ENCODE data around the gene RRM2.
"Not testable (repeated sequence)": the region's sequence is repeated elsewhere in the genome, so short reads cannot be mapped to it uniquely, and the experiment has no call there.

The RRM2 gene

DNA sequence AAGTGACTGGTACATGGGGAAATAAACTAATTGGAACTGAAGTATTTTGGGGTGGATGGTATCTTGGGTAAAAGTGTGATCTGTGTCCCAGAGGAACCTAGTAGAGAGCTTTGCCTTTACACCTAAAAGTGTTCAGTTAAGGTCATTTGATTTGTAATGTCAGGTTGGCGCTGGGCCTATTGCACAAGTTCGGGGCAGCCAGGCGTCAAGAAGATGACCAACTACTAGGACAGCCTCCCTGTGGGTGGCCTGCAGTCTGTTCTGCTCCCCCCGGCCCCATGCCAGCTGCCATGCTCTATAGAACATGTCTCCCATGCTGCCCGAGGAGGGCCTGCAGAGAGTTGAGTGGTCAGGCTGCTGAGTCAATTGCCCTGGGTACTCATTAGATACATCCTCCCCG, 10.1 kb downstream of the RRM2 start:
- DNase-seq = no peak

- no peak for DNase-seq
These were observed 10.6 kb downstream of the RRM2 start for GRCh38 chr2:10132996-10133647.

DNA sequence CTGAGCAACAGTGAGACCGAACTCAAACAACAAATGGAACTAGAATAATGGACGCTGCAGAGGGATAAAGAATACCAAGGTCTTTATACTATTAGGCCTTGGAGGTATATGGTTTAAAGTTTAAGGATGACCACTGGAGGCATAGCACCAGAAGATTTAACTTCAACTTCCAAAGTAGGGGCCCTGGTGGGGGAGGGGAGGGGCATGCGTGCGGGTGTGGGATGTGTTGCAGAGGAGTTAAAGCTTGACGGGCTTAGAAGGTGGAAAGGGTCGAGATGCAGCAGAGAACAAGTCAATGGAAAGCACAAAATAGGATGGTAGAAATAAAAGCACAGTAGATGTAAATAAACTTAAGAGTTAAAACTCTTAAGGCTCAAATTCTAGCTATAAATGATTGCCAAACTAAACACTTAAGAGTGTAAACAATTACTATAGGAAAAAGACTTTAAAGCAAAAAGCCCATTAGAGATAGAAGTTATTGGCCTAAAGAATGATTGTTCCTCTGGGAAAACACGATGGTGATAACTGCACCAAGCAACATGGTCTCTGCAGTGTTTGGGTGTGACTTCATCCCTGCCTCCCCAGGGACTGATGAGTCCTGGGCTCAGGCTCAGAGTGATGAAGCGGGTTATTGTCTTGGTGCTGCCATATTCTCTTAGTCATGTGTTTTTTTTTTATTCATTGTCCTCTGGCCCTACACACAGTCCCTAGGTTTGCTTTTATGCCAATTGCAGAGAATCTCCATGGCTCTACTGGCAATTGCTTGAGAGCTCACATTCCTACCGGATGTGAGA, 13.0 kb downstream of the RRM2 start:
- DNase-seq = no peak

DNA sequence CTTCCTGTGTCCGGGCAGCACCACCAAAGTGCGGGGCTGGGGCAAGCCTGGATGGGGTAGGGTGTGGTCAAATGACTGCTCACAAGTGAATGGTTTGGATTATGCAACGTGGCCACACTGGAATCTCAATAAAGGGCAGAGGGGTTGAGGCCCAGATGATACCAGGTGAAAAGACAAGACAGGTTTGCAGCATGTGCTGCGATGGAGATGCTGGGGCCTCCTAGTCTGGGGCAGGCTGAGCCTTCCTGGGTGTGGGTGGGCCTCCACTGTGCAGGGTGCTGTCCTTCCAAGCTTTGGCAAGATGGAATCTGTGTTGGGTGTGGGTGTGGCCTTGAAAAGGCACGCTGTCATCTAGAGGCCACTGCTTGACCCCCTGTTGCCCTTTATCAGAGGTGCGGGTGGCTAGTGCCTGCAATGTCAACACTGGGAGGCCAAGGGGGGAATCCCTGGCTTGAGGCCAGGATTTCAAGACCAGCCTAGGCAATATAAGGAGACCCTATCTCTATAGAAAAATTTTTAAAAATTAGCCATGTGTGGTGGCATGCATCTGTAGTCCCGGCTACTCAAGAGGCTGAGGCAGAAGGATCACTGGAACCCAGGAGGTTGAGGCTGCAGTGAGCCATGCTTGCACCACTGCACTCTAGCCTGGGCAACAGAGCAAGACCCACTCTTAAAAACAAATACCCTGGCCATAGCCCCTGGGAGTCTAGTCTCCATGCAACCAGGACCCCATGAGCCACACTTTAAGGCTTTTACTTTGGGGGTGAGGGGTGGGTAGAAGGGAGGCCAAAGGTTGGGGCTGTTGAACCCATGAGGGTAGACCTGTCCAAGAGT, 13.8 kb downstream of the RRM2 start:
- no peak for DNase-seq

- no peak for DNase-seq
These were observed 14.7 kb downstream of the RRM2 start for GRCh38 chr2:10137053-10137843.

- DNase-seq = no peak
These were observed 17.0 kb downstream of the RRM2 start for GRCh38 chr2:10139536-10139935.

GRCh38 chr2:10140841-10141610, 18.5 kb downstream of the RRM2 start:
- DNase-seq = no peak

- DNase-seq = peak in 1 of 2 experiments; percentile 56
These were observed 19.4 kb downstream of the RRM2 start for GRCh38 chr2:10141736-10142639.

DNA sequence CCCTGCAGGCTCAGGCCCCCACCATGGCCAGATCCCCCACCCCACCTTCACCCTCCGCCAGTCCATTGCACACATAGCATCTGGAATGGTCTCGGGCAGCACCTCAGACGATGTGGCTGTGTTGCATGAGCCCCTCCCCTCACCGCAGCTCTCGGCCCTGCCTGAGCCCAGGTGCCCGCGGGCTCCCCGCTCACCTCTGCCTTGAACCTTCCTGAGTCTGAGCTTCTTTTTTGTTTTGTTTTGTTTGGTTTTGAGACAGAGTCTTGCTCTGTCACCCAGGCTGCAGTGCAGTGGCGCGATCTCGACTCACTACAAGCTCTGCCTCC, 20.1 kb downstream of the RRM2 start:
- no peak for DNase-seq

DNA sequence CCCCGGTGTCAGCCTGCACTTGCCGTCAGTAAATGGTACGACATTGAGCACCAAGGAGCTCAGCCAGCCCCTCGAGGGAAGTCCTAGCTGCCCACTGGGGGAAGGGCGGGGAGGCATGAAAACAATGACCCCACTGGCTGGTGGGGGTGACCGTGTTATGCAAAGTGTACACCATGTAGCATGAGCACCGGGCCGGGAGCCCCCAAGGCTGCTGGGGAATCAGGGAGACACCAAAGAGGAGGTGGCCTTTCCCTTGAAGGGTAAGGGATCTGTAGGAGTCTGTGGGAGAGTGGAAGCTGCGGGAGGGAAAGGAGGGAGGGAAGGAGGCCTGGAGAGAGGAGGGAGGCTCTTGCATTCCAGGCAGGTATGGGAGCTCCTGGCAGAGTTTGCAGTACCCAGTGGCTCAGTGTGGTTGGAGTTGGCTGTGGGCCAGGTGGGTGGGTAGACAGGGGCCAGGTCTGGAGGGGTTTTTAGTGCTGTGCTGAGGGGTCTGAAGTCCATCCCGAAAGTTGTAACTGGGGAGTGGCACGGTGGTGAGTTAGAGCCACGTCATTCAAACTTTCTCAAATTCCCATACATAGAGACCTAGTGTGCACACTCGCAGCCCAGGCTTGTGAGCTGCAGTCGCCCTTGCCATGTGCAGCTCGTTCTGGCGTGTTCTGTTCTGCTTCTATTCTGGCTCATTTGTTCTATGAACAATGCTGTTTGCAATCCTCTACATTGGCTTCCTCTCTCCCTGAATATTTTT, 22.4 kb downstream of the RRM2 start:
- DNase-seq = no peak

DNA sequence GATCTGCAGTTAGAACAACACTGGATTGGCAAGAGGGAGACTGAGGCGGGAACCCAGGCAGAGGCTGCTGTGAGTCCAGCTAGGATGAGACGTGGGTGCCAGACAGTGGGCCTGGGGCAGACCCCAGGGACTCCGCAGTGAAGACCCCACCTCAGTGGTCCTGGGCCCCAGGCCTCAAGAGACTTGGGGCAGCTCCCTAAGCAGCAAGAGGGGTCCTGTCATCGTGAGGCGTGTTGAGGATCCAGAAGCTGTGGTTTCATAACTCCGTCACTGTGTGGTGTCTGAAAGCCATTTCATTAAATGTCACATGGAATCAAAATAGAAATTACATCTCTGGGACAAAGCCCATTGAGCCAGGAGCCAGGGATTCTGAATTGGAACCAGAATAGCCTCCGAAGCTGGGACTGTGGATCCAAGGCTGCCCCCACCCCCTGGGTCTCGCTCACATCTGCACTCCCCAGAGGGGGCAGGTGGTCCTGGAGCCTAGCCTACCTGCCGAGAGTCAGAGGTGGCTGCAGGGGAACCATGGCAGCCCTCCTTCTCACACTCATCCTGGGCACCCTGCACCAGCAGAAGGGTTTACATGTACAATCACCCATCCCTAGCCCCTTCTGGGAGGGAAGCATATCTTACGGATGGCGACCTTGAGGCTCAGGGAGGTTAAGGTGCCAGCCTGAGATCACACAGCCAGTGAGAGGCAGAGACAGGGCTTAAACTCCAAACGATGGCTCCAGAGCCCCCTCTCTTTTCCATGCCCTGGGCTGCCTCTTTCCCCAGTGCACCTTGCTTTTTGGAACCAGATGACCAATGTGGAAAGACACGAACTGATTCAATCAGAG, 23.2 kb downstream of the RRM2 start:
- DNase-seq = no peak

GRCh38 chr2:10146366-10147005, 23.9 kb downstream of the RRM2 start:
- DNase-seq = no peak

GRCh38 chr2:10147050-10147660, 24.6 kb downstream of the RRM2 start:
- DNase-seq = not testable (repeated sequence)

GRCh38 chr2:10148268-10148667, 25.7 kb downstream of the RRM2 start:
- no peak for DNase-seq

DNA sequence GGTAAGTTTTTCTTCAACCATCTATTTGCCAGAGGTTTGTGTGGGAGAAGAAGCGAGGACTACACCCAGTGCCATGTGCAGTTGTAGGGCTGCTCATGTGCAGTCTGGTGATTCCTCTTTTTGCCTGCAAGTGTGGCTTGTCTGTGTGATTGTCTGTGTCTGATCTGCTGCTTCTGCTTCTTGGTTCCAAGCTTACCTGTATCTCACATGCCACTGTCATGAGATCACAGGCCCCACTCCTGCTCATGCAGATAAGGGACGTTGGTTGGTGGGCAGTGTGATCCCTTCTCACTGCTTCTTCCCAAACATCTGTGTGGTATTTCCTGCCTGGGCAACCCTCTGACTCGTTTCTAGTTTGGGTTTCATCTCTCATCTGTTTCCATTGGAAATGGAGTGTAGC, 27.1 kb downstream of the RRM2 start:
- DNase-seq = no peak

DNA sequence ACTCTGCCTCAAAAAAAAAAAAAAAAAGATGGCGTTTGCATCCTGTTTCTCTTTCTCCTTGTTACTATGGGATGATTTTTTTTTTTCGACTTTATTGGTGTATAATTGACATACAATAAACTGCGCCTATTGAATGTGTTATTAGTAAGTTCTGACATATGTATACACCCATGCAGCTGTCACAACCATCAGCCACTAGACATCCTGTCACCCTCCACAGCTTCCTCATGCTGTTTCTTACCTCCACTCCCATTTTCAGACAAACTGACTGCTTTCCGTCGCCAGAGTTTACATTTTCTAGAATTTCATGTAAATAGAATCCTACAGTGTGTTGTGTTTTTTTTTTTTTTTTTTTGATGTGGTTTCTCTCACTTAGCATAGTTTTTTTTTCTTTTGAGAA, 27.9 kb downstream of the RRM2 start:
- DNase-seq = no peak

DNA sequence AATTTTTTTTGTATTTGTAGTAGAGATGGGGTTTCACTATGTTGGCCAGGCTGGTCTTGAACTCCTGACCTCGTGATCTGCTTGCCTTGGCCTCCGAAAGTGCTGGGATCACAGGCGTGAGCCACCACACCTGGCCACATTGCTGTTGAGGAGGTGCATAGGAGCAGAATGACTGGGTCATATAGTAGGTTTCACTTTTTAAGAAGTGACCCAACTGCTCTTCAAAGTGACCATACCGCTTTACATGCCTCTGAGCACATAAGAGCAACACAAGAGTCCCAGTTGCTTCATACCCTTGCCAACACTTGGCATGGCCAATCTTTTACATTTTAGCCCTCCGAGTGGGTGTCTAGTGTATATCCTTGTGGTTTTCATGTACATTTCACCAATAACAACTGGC, 28.9 kb downstream of the RRM2 start:
- DNase-seq = no peak

DNA sequence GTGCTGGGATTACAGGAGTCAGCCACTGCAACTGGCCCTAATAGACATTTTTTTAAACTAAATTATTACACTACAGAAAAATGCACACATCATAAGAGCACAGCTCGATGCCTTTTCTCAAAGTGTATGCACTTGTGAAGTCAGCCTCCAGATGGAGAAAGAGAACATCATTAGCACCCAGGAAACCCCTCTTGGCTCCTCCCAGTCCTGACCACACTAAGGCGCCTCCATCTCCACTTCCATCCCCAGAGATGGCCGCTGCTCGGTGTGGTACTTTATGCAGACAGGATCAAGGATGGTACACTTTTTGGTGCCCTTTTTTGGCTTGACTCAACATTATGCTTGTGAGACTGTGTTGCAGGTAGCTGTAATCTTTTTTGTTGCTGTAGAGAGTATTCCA, 34.8 kb downstream of the RRM2 start:
- DNase-seq = peak in 1 of 2 experiments; percentile 33
